ENCODE results near the gene PDE6A. TPM values are rescaled to one million over a fixed set of nuclear protein-coding genes. Genes with fewer than 3 reads are reported as not detected.

PDE6A gene
- total and polyA plus RNA-seq, 2 donors from 2014 or later: 0.03 TPM; not detected in 1

- no peak overlapping the region for H3K27ac ChIP-seq (ENCODE audit: low read depth in 2 of 2, low read length in 2 of 2)
- peak overlapping the region in 2 of 3 donors; percentile 4 to 37 for H3K4me3 ChIP-seq (ENCODE audit: low read length in 3 of 3)
- H3K4me1 ChIP-seq (ENCODE audit: control insufficient read depth in 2 of 3, insufficient read depth in 2 of 3, low read depth in 1 of 3, low read length in 3 of 3): peaks cover 0 to under 1% (median 0%) of the 10 kb centered on the region in 3 donors
- DNase-seq (no peak), FAIRE-seq (no peak)
- TF ChIP-seq, protein P1, sequence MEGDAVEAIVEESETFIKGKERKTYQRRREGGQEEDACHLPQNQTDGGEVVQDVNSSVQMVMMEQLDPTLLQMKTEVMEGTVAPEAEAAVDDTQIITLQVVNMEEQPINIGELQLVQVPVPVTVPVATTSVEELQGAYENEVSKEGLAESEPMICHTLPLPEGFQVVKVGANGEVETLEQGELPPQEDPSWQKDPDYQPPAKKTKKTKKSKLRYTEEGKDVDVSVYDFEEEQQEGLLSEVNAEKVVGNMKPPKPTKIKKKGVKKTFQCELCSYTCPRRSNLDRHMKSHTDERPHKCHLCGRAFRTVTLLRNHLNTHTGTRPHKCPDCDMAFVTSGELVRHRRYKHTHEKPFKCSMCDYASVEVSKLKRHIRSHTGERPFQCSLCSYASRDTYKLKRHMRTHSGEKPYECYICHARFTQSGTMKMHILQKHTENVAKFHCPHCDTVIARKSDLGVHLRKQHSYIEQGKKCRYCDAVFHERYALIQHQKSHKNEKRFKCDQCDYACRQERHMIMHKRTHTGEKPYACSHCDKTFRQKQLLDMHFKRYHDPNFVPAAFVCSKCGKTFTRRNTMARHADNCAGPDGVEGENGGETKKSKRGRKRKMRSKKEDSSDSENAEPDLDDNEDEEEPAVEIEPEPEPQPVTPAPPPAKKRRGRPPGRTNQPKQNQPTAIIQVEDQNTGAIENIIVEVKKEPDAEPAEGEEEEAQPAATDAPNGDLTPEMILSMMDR (IDR thresholded peaks at IDR 0.05; ENCODE audit: borderline replicate concordance, extremely low read depth, insufficient read depth): peak; percentile 16
- H3K27me3 ChIP-seq (ENCODE audit: control insufficient read depth, insufficient read depth, low read length): no peaks in the 10 kb centered on the region
- no peaks in the 10 kb centered on the region for H3K36me3 ChIP-seq (ENCODE audit: control insufficient read depth in 2 of 3, insufficient read depth in 3 of 3, low read length in 3 of 3)
- no peak overlapping the region for H3K9ac ChIP-seq (ENCODE audit: low read length in 3 of 3)
- H3K9me3 ChIP-seq (ENCODE audit: control insufficient read depth in 2 of 3, insufficient read depth in 1 of 3, low read length in 3 of 3): no peaks in the 10 kb centered on the region
- intact Hi-C loops (cut with DNase I): no loop called here
These were observed 11.9 kb downstream of the PDE6A start for GRCh38 chr5:149932445-149933350.

- DNase-seq: no peak
- intact Hi-C loops (cut with DNase I): no loop called here
- H3K27ac ChIP-seq (ENCODE audit: low read depth in 2 of 2, low read length in 2 of 2): no peak overlapping the region
These were observed 12.6 kb downstream of the PDE6A start for GRCh38 chr5:149931992-149932436.

GRCh38 chr5:149930749-149931574 is 13.6 kb downstream of the PDE6A start:
- H3K9ac ChIP-seq (ENCODE audit: low read length in 3 of 3): no peak overlapping the region
- FAIRE-seq: peak; percentile 72
- TF ChIP-seq, protein P1 (IDR thresholded peaks at IDR 0.05; ENCODE audit: borderline replicate concordance, extremely low read depth, insufficient read depth): no peak
- H3K4me3 ChIP-seq (ENCODE audit: low read length in 3 of 3): peak overlapping the region in 1 of 3 donors; percentile 39
- no peaks in the 10 kb centered on the region for H3K9me3 ChIP-seq (ENCODE audit: control insufficient read depth in 2 of 3, insufficient read depth in 1 of 3, low read length in 3 of 3)
- intact Hi-C loops (cut with DNase I): no loop called here
- no peak overlapping the region for H3K27ac ChIP-seq (ENCODE audit: low read depth in 2 of 2, low read length in 2 of 2)
- DNase-seq: no peak
- H3K27me3 ChIP-seq (ENCODE audit: control insufficient read depth, insufficient read depth, low read length): no peaks in the 10 kb centered on the region
- H3K36me3 ChIP-seq (ENCODE audit: control insufficient read depth in 2 of 3, insufficient read depth in 3 of 3, low read length in 3 of 3): no peaks in the 10 kb centered on the region
- H3K4me1 ChIP-seq (ENCODE audit: control insufficient read depth in 2 of 3, insufficient read depth in 2 of 3, low read depth in 1 of 3, low read length in 3 of 3): no peaks in the 10 kb centered on the region

More at GRCh38 chr5:149931992-149932436, 12.6 kb downstream of the PDE6A start:
- Histone ChIP-seq H3K9ac (ENCODE audit: low read length in 3 of 3) (no peak overlapping the region), H3K27me3 (ENCODE audit: control insufficient read depth, insufficient read depth, low read length) (no peaks in the 10 kb centered on the region), H3K4me3 (ENCODE audit: low read length in 3 of 3) (peak overlapping the region in 1 of 3 donors; percentile 37), H3K9me3 (ENCODE audit: control insufficient read depth in 2 of 3, insufficient read depth in 1 of 3, low read length in 3 of 3) (no peaks in the 10 kb centered on the region), H3K36me3 (ENCODE audit: control insufficient read depth in 2 of 3, insufficient read depth in 3 of 3, low read length in 3 of 3) (no peaks in the 10 kb centered on the region), H3K4me1 (ENCODE audit: control insufficient read depth in 2 of 3, insufficient read depth in 2 of 3, low read depth in 1 of 3, low read length in 3 of 3) (no peaks in the 10 kb centered on the region)
- TF ChIP-seq, protein P1 (IDR thresholded peaks at IDR 0.05; ENCODE audit: borderline replicate concordance, extremely low read depth, insufficient read depth): no peak
- no peak for FAIRE-seq

All from kidney (tissue), 14 donors.